OCI-M1 (cell line): Measurements from ENCODE around the gene SP140.
"Not testable (repeated sequence)": the region's sequence is repeated elsewhere in the genome, so short reads cannot be mapped to it uniquely, and the experiment has no call there.

Experiments
- DNase-seq: peaks from one replicate; lab custom pipeline; 2025; lab: John Stamatoyannopoulos, UW

SP140 gene

DNA sequence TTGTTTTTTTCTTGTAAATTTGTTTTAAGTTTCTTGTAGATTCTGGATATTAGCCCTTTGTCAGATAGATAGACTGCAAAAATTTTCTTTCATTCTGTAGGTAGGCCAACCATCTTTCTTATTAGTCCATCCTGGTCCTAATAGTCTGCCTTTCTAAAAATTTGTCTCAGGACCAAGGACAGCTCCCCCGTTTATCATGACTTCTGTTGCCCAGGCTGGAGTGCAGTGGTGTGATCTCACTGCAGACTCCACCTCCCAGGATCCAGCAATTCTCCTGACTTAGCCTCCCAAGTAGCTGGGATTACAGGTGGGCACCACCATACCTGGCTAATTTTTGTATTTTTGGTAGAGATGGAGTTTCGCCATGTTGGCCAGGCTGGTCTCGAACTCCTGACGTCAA lies 63.8 kb downstream of the SP140 start:
- peak; percentile 54 for DNase-seq

DNA sequence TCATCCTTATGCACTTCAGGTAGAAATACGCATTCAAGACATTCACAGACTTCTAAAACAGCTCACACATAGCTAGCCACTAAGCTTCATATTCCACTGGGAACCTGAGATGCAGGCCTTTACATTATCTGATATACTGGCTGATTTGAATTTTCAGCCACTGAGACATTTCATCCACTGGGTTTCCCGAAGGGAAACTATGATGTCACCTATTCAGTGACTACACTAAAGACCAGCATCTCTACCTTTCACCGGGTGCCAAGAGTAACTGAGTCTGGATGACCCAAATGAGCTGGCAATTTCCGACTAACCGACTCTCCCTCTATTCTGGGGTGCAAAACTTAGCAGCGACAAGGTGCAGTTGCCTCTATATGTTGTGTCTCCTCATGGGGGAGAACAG lies 69.7 kb downstream of the SP140 start:
- no peak for DNase-seq

DNA sequence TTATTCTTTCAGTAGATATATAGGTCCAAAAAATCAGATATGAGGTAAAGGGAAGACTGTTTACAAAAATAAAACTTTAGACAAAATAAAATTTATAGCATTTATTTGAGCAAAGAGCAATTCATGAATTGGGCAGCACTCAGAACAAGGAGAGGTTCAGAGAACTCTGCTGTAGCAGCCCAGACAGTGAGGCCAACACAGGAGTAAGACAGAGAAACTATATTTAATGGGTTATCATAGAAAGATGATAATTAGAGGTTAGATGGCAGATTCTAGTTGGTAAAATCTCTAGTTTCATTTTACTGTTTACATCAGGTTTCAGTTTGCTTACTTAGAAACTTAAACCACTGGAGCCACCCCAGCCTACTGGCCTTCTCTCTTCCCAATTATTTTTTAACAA lies 71.4 kb downstream of the SP140 start:
- DNase-seq = no peak

DNA sequence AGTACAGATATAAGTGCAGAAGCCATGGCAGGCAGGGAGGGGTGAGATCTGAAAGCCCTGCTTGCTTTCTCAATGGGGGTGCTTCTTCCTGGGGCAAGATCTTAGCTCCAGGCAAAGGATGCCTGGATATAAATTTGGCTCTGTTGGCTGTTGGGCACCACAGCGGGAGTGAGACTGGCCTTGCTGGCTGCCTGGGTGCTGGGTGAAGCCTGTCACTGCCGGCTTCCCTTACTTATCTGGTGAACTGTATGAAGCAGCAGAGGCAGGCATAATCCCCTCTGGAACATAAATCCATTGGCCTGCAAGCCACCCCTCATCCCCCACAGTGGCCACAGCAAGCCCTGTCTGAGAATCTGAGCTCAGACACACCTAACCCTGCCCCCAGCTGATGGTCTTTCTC lies 74.1 kb downstream of the SP140 start:
- DNase-seq = no peak

DNA sequence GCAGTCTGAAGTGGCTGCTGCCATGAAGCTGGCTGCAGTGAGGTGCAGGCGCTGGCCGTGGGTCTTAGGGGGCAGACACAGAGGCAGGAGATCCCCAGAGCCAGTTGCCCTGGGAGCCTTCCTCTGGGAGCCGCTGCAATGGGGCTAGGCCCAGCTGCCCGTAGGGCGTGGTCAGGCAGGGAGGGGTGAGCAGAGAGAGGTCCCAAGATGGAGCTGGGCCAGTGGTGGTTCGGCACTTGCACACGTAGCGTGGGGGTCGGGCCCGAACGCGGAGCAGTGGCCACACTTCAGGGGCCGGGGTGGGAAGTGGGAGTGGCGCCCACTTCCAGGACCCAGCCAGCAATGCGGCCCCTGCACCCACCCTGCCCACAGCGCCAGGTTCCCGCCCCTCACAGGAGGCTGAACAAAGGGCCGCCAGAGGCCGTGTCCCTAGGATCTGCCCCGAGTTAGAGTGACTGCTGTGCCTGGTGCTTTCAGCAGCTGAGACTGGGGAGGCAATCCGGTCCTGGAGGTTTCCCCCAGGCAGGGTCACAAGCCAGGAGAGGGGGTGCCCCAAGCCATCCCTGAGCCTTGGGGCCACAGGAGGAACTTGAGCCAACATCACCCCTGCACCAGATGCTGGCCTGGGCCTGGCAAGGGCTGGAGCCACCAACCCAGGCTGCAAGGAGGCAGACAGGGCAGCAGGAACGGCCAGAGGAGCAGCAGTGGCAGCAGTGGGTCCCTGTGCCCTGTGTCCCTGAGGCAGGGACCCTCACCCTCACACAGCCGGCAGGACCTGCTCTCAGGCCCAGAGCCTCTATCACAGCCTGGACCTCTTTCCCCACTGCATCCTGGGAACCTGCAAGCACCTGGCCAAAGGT lies 80.1 kb downstream of the SP140 start:
- no peak for DNase-seq

DNA sequence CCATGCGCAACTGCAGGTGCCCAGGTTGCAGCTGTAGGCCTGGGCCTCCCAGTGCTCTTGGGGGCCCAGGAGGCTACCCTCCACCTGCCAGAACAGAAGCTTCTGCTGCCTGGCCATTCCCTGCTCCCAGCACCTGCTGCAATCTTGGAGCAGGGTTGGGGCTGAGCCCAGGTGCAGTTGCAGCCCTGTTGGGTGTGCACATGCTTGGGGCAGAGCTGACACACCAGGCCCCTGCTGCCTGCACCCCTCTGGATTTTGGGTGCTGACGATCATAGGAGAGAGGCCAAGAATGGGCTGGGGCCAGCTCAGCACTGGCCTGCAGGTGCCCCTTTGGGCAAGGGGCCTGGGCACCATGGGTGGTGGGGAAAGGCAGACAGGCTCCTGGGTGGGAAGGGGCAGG lies 80.9 kb downstream of the SP140 start:
- no peak for DNase-seq

DNA sequence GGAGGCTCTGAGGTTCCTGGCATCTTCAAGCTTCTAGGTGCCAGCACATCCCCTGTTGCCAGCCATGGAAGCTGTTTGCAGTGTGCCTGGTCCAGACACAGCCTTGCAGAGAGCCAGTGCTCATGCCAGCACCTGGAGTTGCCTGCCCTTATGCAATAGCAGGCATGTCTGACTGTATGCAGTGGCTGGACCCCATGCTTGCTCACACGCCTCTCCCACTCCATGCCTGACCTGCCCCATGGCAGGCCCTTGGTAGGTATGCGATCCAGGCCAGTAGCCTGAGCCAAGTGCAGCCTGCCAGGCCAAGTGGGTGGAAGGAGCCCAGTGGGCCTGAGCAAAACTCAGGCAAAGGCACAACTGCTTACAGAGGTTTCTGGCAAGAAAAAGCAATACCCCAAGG lies 81.9 kb downstream of the SP140 start:
- DNase-seq = no peak

DNA sequence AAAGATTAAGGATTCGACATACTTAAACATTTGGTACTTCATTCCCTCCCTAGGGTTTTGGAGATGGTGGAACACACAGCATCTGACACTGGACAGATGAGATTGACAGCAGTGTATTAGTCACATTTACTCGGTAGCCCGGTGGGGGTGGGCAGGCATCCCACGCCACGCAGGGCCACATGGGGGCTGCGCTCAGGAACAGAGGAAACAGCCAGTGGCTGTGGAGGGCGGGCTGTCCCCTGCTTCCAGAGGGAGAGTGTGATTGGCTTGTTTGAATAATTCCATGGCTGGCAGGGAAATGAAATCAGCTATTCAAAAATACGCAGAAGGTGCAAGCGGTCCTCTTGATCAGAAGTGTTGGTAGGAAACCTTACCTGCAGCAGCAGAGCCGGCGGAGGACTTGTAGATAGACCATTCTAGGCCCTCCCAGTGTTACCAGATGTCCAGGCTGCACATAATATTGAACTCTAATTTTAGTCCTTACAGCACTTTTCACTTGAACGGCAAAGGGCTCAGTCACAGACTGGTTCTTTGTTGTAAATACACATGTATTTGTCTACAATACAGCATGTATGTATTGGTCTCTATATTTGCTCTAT lies 83.0 kb downstream of the SP140 start:
- no peak for DNase-seq

DNA sequence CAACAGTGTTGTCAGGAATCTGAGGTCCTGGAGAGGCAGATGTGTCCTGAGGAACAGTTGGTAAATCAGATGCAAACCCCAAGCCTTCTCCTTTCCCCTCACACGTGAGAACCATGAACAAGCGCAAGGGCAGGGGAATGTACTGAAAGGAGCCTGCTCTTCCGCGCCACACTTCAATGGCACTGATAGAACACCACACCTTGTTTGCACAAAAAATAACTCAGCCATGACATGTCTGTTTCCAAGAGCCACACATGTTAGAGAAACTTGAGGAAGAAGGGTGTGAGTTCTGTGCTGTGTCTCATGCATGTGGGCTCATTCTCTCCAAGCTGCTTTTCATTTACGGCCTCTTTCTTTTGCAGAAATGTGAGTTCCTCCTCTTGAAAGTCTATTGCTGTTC lies 85.3 kb downstream of the SP140 start:
- not testable (repeated sequence) for DNase-seq

DNA sequence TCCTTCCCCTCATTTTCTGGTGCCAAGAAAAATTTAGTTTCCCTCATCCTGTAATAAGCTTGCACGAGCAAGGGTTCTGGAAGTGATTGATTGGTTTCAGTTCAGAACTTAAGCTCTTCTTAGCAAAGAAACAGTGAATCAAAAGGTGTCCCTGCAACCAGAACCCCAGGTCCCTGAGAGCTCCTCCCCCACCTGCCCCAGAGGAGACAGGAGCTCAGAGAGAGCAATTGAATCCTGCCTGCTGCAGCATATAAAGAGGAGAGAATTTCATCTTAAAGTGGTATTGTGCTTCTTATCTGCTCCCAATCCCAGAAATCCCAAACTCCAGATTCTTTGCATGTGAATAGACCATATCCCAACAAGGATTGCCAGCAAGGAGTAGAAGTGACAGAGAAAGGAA lies 86.1 kb downstream of the SP140 start:
- DNase-seq = not testable (repeated sequence)

DNA sequence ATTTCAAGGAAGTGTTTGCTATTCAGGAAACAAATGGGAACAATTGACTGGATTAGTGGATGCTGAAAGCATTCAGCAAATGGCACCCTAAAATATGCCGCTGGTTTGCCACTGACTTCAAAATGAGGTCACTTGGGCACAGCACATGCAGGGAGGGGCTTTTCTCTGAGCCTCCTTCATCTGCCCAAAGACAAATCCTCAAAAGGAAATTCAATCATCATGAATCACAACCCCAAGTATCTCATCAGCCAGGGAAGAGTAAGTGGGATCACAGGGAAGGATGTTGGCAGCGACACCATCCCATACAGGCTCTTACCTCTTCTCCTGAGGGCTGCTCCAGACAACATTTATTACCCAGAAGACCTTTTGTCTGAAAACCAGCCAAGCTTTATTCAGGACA lies 87.1 kb downstream of the SP140 start:
- DNase-seq = no peak

DNA sequence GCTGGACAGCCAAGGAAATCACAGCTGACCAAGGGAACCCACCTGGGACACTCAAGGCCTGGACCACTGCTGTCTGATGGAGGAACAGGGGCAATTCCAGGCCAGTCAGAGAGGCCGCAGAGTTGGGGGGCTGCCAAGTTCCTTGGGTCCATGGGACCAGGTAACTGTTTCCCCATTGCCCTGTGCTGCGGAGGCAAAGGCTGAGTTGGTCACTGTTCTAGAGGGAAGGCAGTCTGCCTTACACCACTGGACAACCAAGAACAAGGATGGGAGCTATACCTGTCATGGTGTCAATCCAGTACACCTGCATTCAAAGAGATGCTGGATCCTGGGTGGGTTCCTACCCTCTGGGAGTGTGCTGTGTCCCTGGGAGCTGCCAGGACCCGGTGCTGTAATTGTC lies 91.8 kb downstream of the SP140 start:
- no peak for DNase-seq

DNA sequence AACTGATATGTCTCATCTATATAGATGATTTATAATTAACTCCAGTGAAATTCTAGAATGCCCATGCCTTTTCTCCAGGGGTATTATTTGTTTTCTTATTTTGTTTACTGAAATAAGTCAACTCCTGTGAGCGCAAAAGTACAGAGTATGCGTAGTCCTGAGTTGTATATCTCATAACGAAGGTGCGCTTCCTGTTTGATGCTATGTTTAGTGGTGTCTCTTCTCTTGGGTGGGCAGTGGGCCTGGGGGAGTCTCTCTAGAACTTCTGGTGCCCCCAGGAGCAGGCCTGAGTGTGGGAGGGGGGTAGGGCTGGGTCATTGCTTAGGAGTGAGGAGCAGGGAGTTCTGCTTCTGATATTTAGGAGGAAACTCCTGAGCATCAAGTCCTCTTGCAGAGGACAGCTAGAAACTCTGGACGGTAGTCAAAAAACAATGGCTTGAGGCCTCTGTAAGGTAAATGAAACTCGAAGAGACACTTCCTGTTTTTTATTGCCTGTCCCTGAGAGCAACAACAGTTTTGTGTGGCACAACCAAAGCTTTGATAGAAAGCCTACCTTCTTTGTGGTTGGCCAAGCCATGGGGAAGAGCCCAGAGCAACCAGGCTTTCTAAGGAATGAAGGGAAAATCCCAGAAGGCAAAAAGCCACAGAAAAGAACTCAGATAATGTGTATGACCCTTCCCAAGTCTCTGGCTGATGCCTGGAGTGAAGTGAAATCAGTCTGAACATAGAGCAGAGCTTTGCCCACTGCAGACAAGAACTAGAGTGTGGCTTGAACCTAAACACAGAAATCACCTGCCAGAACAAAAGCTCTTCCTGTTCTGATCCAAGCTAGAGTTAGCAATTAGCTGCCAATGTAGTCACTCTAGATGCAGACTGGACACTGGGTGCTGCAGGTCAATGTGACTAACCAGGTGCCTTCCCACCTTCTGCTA lies 92.9 kb downstream of the SP140 start:
- peak; percentile 46 for DNase-seq

DNA sequence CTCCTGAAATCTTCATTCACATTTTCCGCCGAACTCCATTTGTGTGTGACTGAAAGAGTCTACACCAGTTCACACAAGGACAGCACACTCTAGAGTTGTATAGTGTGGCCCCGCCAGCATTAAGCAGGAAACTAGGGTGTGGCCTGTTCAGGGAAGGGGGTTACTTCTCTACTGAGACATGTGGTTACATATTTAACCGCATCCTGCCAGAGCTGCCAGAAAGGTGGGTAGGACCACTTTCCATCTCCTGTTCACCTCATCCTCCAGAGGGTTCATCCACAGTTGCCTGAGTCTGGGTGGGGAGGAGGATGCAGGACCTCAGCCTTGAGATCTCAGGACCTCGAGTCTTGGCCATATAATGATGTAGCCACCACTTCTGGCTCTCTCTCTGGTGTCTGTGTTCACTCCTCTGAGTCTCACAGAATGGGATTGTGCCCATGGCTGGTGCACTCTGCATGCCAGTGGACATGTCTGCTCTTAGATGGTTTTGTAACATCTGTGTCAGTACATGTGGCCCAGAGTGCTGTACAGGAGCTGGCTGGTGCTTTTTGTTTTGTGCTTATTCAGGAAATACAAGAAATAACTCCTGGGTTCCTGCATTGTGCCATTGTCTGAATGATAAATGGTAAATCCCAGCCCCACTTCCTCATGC lies 93.8 kb downstream of the SP140 start:
- peak; percentile 10 for DNase-seq

DNA sequence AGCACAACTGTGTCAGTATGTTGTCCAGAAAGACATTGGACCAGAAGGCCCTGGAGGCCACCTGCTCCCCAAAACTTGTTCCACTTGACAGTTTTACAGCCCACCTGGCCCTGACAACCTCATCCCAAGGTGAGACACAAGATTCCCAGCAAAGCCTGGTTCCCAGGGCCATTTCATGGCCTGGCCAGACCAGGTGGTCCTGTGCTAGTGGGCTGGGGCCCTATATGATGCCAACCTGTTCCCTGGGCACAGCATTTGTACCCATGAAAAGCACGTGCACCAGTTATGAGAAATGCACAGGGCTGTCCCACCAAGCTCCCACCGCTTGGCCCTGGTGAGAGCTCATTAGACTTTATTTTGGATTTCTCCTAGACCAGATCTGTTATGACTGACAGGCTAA lies 95.5 kb downstream of the SP140 start:
- no peak for DNase-seq

DNA sequence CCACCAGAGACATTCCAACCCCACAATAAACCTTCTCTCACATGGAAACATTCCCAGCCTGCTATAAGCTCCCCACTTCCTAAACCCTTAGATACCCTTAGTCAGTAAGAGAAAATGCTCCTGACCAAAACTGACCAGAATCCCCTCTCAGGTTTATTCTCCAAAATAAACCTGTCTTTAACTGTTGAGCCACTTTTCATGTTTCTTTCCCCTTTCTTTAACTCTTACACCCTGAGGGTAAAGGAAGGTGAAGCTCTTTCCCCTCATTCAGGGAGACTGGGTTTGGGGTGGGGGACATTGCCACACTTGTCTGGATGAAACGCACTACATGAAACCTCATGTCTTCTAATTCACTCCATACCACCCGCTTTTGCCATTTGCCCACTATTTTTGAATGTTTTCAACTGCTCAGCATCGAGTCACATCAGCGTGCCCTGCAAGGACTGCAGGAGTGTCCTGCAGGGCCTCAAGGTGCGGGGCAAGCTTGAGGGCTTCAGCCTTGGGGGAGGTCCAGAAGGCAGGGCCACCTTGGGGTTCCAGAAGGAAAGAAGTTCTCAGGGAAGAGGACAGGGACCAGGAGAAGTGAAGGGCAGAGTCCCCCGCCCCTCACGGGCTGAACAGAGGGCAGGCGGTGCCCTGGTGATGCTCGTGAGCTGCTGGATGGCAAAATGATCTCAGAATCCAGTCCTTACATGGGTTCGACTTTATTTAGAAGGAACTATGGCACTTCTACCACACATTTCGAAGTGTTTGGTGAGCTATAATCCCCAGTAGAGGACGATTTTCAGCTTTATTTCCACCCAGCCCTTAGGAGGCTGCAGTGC lies 97.2 kb downstream of the SP140 start:
- DNase-seq = no peak

DNA sequence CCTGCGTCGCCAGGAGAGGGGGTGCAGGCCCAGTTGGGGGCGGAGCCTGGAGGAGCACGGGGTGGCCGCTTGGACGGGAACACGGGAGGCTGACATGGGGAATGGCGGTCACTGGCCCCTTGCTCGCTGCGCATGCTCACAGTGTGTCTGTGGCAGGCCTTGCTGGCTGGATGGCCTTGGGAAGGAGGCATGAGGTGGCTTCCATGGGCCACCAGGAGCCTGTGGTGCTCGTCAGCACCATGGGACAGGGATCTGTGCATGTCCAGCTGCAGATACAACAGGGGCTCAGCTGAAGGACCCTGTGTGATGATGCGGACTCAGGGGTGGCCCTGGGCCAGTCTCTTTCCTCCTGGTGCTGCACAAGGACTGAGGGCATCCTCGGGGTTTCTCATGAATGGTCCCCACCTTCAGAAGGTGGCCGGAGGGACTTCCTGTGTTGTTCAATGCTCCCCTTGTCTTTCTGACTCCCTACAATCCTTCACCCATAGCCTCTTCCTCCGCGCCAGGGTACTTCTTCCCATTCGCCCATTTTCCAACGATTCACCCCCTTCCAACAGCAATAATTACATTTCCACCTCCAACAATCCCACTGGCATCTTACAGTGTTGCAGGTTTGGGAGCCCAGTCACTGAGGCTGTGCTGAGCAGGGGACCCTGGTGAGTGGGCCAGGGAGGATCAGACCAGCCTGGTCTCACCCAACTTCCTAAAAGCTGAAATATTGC lies 98.0 kb downstream of the SP140 start:
- DNase-seq = no peak

DNA sequence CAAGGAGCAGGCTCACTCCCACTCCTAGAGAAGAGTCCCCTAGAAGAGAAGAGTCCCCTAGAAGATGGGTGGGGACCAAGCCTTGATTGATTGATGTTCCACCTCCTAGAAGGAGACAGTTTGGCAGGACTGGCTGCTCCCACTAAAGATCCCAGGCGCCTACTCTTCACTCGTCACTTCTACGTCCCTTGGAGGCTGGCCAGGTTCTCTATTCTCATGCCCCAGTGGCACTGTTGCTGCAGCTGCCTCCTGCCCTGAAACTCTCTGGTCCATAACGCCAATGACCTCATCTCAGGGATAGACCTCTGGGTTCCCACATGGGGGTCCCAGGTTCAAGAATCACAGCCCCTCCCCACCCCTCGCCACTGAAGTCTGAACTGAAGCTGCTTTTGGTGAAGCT lies 99.0 kb downstream of the SP140 start:
- no peak for DNase-seq

DNA sequence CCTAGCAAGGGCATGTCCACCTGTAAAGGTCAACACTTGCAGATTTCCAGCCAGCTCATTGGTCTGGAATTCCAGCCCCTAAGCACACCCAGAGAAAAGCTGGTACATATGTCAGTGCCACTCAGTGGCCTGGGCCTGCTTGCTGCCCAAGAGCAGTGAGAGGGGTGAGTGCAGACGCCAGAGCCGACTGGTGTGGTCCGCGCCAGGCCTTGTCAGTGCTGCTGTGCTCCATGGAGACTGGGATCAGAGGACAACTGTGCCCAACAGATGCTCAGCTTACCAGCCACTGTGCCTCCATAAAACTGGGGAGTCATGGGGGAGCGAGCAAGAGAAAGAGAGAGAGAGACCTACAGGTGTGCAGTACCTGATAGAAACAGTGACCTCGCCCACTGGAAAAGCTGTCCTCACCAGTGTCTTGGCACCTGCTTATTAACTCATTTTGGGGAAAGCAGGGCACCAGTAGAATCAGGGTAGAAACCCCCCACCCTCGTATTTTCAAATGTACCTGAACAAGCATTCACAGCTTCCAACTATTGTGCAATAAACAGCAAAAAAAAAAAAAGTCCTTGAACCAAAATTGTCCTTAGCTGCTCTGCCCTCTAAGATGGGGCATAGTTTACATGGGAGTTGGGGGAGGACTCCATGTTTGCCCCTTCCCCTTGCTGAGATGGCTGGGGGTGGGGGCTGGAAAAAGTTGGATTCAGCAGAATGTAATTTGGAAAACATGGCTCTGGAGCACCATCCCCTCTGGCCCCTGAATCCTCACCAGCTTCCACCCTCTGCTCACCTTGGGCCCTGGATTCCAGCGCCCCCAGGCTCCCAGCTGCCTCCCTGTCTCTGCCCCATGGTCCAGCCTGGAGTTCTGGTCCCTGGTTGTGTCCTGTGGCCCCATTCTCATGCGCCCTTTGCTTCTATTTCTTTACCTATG lies 100.0 kb downstream of the SP140 start:
- DNase-seq = no peak
